Activated CD4-positive, alpha-beta T cell treated with anti-CD3 and anti-CD28 coated beads, Interleukin-2, amount 10 ng/mL, durations not matched to agents 7 days and 5 days (primary cell): ENCODE results near the gene ELFN2. TPM values are rescaled to one million over a fixed set of nuclear protein-coding genes. Genes with fewer than 3 reads are reported as not detected.
"Not testable (repeated sequence)": the region's sequence is repeated elsewhere in the genome, so short reads cannot be mapped to it uniquely, and the experiment has no call there.

ENCODE experiments used
- CTCF ChIA-PET: fragments of 350-600 bp; sonication (Branson Sonifier 250); formaldehyde crosslinking; loops from one replicate; lab custom pipeline; 2021; ENCODE audit warnings: antibody characterized with exemption; lab: Charles Lee
- POLR2A ChIA-PET: fragments of 350-600 bp; sonication (Branson Sonifier 250); formaldehyde crosslinking; loops from one replicate; lab custom pipeline; 2021; ENCODE audit warnings: antibody characterized with exemption; lab: Charles Lee
- DNase-seq: peaks from one replicate; pipeline ENCODE4 v3.0.0-alpha.2; 2020
- H3K27ac Mint-ChIP-seq: one replicate; pipeline ENCODE4 v1.8.0; 2021; ENCODE audit warnings: mild to moderate bottlenecking, moderate library complexity, mixed read lengths
- H3K27me3 Mint-ChIP-seq: one replicate; pipeline ENCODE4 v1.8.0; 2021; ENCODE audit warnings: mixed read lengths
- H3K36me3 Mint-ChIP-seq: one replicate; pipeline ENCODE4 v1.8.0; 2021; ENCODE audit warnings: low read depth, mixed read lengths
- H3K4me1 Mint-ChIP-seq: one replicate; pipeline ENCODE4 v1.8.0; 2021; ENCODE audit warnings: mixed read lengths
- H3K4me3 Mint-ChIP-seq: one replicate; pipeline ENCODE4 v1.8.0; 2021; ENCODE audit warnings: mild to moderate bottlenecking, moderate library complexity, mixed read lengths
- H3K9me3 Mint-ChIP-seq: one replicate; pipeline ENCODE4 v1.8.0; 2021; ENCODE audit warnings: mixed read lengths
- total RNA-seq, 2 experiments: library from RNA; stranded (reverse); gene quantifications; one replicate each; pipeline ENCODE4 v1.2.3, GENCODE V29; 2021

Gene ELFN2
- total RNA-seq, 2 experiments from 2014 or later = 0.10 to 0.23 TPM

DNA sequence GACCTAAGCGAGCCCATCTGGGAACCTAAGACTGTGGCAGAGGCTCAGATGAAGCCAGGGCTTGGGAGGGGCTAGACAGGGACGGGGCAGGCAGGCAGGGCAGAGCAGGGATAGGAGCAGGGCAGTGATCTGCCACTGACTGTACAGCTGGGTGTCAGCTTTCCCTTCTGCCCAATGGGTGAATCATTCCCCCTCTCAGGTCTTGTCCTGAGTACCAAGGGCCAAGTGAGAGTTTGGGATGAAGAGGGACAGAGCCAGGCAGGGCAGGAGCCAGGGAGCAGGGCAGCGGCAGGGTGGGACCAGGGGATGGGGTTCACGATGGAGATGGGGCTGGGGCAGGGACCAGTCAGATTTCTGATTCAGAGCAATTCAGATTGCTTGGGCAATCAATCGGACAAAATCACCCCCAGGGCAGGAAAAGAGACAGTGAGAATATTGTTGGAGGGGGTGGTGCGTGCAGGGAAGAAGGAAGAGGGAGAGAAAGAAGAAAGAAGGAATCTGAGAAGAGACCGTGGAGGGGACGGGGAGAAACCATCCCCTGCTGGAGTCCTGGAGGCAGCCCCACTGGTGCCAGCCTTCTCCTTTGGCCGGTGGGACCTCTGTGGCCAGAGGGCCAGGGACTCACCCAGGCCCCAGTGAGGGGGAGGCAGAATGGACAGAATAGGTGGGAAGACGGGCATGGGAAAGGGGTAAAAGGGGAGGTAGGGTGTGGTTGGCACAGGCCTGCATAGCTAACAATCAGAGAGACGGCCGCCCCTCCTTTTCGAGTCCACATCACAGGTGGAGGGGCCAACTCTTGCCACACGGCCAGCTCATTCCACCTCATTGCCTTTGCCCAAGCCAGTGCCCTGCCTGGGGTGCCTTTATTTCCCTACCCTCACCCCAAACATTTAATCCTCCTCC, 97.8 kb downstream of the ELFN2 start:
- H3K27me3 Mint-ChIP-seq = peaks cover 63% of the 10 kb centered on the region
- no peak for DNase-seq
- H3K9me3 Mint-ChIP-seq = no peaks in the 10 kb centered on the region
- no peak overlapping the region for H3K27ac Mint-ChIP-seq
- H3K4me1 Mint-ChIP-seq = no peaks in the 10 kb centered on the region
- ChIA-PET CTCF (interaction anchor here (1.1 kb wide), 1 partner anchor 60 kb away, joined by 3 read pairs; no protein-coding TSS in a partner anchor), POLR2A (no interaction called here)
- no peak overlapping the region for H3K4me3 Mint-ChIP-seq
- H3K36me3 Mint-ChIP-seq = no peaks in the 10 kb centered on the region

DNA sequence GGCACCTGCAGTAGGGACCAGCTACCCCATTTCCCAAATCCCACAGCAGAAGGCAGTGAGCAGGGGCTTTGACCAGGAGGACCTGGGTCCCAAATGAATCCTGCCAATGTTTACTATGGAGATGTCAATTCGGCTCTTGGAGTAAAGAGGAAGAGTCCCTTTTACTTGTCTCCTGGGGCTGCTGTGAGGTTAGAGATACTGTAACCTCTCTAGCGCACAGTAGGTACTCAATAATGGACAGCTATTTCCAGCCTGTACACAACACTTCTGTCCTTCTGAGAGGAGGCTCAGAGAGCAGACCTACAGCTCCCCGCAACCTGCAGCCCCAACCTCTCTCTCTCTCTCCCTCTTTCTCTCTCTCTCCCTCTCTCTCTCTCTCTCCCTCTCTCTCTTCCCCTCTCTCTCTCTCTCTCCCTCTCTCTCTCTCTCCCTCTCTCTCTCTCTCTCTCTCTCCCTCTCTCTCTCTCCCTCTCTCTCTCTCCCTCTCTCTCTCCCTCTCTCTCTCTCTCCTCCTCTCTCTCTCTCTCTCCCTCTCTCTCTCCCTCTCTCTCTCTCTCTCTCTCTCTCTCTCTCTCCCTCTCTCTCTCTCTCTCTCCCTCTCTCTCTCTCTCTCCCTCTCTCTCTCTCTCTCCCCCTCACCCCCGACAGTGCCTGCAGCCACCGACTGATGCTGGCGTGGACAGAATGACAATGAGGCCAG, 98.6 kb downstream of the ELFN2 start:
- POLR2A ChIA-PET, CTCF ChIA-PET, H3K36me3 Mint-ChIP-seq, DNase-seq, H3K4me3 Mint-ChIP-seq, H3K9me3 Mint-ChIP-seq, H3K4me1 Mint-ChIP-seq, H3K27ac Mint-ChIP-seq: not testable (repeated sequence)
- peaks cover 64% of the 10 kb centered on the region for H3K27me3 Mint-ChIP-seq

DNA sequence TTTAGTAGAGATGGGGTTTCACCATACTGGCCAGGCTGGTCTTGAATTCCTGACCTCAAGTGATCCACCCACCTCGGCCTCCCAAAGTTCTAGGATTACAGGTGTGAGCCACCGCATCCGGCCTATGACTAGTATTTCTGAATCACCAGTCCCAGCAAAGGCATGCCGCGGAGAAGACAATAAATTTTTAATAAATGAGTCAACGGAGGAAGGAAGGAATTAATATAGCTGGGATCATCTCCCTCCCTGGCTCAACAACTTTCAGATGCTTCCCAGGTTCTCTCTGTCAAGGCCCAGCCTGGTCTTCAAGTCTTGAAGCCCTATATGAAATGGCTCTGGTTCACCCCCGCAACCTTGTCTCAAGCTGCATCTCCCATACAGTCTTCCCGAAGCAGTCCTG, 99.3 kb downstream of the ELFN2 start:
- Mint-ChIP-seq H3K9me3 (no peaks in the 10 kb centered on the region), H3K4me1 (no peaks in the 10 kb centered on the region), H3K27me3 (peaks cover 69% of the 10 kb centered on the region), H3K4me3 (no peak overlapping the region), H3K27ac (no peak overlapping the region), H3K36me3 (no peaks in the 10 kb centered on the region)
- ChIA-PET POLR2A (no interaction called here), CTCF (no interaction called here)
- DNase-seq = no peak

DNA sequence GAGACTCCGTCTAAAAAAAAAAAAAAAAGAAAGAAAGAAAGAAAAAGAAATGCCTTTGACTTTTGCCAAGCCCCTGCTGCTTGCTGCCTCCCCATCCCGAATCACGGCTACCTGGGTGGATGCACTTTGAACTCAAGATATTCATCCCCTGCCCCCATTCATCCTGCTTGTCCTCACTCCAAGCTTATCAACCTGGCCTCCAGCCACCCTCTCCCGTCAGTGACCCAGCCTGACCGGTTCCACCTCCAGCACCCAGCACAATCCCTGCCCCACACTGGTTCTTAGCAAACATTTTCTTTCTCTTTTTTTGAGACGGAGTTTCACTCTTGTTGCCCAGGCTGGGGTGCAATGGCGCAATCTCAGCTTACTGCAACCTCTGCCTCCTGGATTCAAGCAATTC, 100.6 kb downstream of the ELFN2 start:
- Mint-ChIP-seq H3K27me3 (peaks cover 68% of the 10 kb centered on the region), H3K36me3 (no peaks in the 10 kb centered on the region), H3K4me3 (no peak overlapping the region), H3K27ac (no peak overlapping the region), H3K9me3 (no peaks in the 10 kb centered on the region), H3K4me1 (no peaks in the 10 kb centered on the region)
- ChIA-PET POLR2A (no interaction called here), CTCF (interaction anchor here (0.6 to 0.9 kb wide), 2 partner anchors 13 to 260 kb away, joined by 3 to 5 read pairs; no protein-coding TSS in a partner anchor)
- DNase-seq = no peak

DNA sequence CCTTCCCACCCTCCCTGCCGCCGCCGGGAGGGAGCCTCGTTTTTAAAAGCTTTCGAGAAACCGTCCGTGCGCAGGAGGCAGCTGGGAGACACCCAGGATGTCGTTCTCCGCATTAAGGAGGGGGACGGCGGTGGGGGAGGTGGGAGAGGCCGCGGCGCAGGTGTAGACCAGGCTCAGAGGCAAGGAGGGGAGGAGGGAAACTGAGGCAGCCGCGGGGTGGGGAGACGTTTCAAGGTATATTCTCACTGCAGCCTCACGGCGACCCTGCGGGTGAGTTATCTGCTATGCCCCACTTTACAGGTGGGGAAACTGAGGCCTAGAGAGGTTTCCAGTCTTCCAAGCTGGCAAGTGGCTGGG, 102.3 kb downstream of the ELFN2 start:
- H3K36me3 Mint-ChIP-seq = no peaks in the 10 kb centered on the region
- DNase-seq = no peak
- no peaks in the 10 kb centered on the region for H3K9me3 Mint-ChIP-seq
- H3K4me3 Mint-ChIP-seq = no peak overlapping the region
- POLR2A ChIA-PET = no interaction called here
- H3K4me1 Mint-ChIP-seq = no peaks in the 10 kb centered on the region
- CTCF ChIA-PET = interaction anchor here (1.2 to 2.4 kb wide), 3 partner anchors 8 to 11 kb away, joined by 3 to 9 read pairs (median 4); no protein-coding TSS in a partner anchor
- peaks cover 70% of the 10 kb centered on the region for H3K27me3 Mint-ChIP-seq
- no peak overlapping the region for H3K27ac Mint-ChIP-seq

DNA sequence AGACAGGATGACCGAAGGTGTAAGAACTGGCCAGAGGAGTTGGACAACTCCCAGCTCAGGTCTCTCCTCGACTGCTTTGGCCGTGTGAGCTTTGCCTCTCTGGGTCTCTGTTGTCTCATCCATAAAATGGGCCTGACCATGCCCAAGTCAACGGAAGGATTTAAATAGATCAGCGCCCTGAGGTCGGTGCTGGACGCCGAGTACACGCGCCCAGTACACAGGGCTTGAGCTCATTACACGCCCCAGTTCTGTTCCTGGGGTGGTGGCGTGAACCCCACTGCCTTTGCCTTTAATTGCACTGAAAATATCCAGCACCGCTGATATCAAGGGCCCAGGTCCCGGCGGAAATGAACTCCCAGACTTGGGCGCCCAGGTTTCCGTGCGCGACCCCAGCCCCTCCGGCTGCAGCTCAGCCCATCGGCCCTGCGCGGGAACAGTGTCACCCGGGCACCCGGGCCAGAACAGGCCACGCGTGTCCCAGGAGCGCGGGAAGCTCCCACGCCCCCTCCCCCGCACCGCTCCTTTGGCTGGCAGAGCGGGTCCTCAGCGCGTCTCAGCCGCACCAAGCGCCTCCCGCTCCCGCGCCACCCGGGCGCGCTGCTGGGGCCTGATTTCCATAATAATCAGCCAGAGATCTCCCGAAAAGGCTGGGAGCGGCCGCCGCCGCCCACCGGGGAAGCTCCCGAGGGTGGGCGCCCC, 102.8 kb downstream of the ELFN2 start:
- no peak overlapping the region for H3K27ac Mint-ChIP-seq
- POLR2A ChIA-PET = no interaction called here
- H3K4me3 Mint-ChIP-seq = no peak overlapping the region
- H3K4me1 Mint-ChIP-seq = no peaks in the 10 kb centered on the region
- no peaks in the 10 kb centered on the region for H3K9me3 Mint-ChIP-seq
- H3K27me3 Mint-ChIP-seq = peaks cover 65% of the 10 kb centered on the region
- CTCF ChIA-PET = interaction anchor here (0.9 to 2.4 kb wide), 7 partner anchors 8 to 238 kb away, joined by 3 to 9 read pairs (median 3); no protein-coding TSS in a partner anchor
- no peaks in the 10 kb centered on the region for H3K36me3 Mint-ChIP-seq
- DNase-seq = no peak

DNA sequence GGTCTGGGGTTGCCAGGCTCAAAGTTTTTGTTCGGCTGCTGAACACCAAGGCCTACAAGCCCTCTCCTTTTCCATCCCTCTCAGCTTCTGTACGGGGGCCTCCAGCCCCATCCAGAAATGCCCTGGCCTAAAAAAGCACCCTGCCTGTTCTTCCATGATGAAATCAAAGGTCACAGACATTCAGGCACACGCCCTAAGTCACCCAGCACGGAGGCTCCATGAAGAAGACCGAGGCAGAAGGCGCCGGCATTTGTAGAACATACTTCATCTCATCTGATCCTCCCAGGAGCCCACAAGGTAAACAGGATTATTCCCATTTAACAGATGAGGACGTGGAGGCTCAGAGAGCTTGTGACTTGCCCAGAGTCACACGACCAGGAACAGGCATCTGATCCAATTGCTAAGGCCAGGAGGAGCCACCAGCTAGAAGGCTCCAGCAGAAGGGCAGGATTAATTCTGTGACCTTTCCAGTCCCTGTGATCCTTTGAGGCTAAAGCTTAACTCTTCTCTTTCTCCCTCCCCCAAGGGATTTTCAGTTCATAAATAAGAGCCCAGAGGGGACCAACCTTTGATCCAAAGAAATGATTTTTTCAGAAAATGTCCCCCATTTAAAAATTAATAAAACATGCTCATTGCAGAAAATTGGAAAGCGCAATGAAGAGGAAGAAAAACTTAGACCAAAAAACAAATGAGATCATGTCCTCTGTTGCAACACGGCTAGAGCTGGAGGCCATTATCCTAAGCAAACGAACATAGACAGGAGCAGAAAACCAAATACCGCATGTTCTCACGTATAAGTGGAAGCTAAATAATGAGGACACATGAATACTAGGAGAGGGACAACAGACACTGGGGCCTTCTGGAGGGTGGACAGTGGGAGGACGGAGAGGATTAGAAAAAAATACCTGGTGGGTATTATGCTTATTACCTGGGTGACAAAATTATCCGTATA, 106.3 kb downstream of the ELFN2 start:
- no peak overlapping the region for H3K27ac Mint-ChIP-seq
- peaks cover 7% of the 10 kb centered on the region for H3K4me1 Mint-ChIP-seq
- POLR2A ChIA-PET = no interaction called here
- no peaks in the 10 kb centered on the region for H3K36me3 Mint-ChIP-seq
- H3K4me3 Mint-ChIP-seq = no peak overlapping the region
- peaks cover 36% of the 10 kb centered on the region for H3K27me3 Mint-ChIP-seq
- no peaks in the 10 kb centered on the region for H3K9me3 Mint-ChIP-seq
- DNase-seq = no peak
- CTCF ChIA-PET = interaction anchor here (0.7 to 1.4 kb wide), 4 partner anchors 15 to 322 kb away, joined by 3 read pairs; no protein-coding TSS in a partner anchor

DNA sequence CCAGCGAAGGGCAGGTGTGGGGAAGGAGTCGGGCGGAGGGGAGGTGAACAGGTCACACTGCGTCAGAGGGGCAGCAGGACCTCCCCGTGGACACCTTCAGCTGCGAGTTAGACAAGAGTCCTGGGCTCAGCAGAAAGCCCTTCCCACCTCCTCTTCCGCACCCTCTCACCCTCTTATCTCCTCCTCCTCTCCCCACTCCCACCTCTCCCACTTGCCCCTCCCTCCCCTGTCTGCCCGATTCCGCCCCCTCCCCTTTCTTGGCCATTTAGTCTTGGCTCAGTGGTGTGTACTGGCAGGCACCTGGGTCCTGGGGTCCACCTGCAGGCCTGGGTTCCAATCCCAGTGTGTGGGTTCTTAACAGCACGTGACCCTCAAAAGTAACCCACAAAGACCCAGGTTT, 107.8 kb downstream of the ELFN2 start:
- CTCF ChIA-PET = interaction anchor here (1.0 kb wide), 1 partner anchor 324 kb away, joined by 3 read pairs; no protein-coding TSS in a partner anchor
- peaks cover 28% of the 10 kb centered on the region for H3K27me3 Mint-ChIP-seq
- POLR2A ChIA-PET = no interaction called here
- H3K27ac Mint-ChIP-seq = peak overlapping the region; percentile 59
- no peak for DNase-seq
- H3K36me3 Mint-ChIP-seq = peaks cover 4% of the 10 kb centered on the region
- no peak overlapping the region for H3K4me3 Mint-ChIP-seq
- H3K9me3 Mint-ChIP-seq = no peaks in the 10 kb centered on the region
- peaks cover 18% of the 10 kb centered on the region for H3K4me1 Mint-ChIP-seq

DNA sequence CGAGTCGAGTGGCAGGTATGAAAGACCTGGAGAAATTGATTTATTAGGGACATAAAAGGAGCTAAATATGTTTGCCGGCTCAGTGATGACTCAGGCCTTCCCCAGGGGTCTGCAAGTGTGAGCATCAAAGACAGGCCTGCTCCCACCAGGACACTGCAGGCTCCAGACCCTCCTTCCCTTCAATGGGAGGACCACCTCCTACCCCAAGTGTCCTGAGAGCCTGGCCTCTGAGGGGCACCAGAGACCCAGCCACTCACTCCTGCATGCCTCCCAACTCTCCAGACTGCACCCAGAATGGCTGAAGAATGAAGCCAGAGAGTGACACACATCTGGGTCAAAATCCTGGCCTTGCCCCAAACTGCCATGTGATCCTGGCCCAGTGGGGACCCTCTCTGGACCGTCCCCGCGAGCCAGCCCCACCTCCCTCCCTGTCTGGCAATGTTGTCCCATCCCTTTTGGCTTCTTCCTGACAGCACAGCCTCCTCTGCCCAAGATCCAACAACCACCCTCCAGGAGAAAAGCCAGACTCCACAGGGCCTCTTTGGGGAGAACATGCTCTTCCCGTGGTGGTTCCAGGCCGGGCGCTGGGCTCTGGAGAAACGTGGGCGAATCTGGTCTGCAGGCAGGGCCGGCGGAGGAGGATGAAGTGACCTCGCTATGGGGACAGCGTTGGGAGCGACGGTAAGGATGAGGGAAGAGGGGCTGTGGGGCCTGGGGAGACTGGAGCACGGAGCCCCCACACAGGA, 108.7 kb downstream of the ELFN2 start:
- POLR2A ChIA-PET = no interaction called here
- peaks cover 26% of the 10 kb centered on the region for H3K4me1 Mint-ChIP-seq
- H3K27me3 Mint-ChIP-seq = peaks cover 18% of the 10 kb centered on the region
- CTCF ChIA-PET = interaction anchor here (0.9 to 2.5 kb wide), 6 partner anchors 13 to 274 kb away, joined by 3 to 17 read pairs (median 4); no protein-coding TSS in a partner anchor
- no peak overlapping the region for H3K4me3 Mint-ChIP-seq
- peaks cover 12% of the 10 kb centered on the region for H3K36me3 Mint-ChIP-seq
- DNase-seq = no peak
- H3K9me3 Mint-ChIP-seq = no peaks in the 10 kb centered on the region
- H3K27ac Mint-ChIP-seq = no peak overlapping the region
